Measurements from ENCODE around the gene CACNA2D3. TPM values are rescaled to one million over a fixed set of nuclear protein-coding genes. Genes with fewer than 3 reads are reported as not detected.

Gene CACNA2D3
- total RNA-seq, 1 experiment from 2014 or later: not detected

DNA sequence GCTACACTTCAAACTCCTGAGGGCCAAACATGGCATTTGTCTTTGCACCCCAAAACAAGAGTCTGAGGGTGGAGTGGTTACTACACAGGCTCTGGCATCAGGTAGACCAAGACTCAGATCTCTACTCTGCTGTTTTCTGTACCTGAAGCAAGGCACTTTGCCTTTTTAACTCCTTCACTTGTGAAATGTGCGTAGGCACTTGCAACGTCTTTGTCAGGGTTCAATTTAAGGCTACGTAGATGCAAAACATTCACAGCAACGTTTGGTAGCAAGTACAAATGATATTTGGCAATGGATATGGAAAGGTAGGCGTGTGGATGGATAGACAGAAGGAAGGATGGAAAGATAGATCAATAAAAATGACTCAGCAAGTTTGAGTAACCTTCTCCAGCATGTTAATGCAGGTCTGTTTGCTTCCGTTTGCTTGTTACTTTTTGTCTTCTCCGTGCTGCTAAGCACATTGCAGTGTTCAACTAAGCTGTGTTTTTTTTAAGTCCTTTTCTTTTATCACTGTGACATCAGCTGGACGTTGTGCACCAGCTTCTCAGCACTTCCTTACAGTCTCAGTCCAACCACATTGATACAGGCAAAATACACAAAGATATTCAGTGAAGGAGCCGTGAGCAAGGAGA lies 704.8 kb downstream of the CACNA2D3 start:
- no peak for DNase-seq
- TF ChIP-seq, protein P1, sequence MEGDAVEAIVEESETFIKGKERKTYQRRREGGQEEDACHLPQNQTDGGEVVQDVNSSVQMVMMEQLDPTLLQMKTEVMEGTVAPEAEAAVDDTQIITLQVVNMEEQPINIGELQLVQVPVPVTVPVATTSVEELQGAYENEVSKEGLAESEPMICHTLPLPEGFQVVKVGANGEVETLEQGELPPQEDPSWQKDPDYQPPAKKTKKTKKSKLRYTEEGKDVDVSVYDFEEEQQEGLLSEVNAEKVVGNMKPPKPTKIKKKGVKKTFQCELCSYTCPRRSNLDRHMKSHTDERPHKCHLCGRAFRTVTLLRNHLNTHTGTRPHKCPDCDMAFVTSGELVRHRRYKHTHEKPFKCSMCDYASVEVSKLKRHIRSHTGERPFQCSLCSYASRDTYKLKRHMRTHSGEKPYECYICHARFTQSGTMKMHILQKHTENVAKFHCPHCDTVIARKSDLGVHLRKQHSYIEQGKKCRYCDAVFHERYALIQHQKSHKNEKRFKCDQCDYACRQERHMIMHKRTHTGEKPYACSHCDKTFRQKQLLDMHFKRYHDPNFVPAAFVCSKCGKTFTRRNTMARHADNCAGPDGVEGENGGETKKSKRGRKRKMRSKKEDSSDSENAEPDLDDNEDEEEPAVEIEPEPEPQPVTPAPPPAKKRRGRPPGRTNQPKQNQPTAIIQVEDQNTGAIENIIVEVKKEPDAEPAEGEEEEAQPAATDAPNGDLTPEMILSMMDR (IDR thresholded peaks at IDR 0.05; ENCODE audit: insufficient read depth in 1 of 2, low read depth in 1 of 2, low read length in 1 of 2, severe bottlenecking in 1 of 2, unreplicated experiment in 1 of 2): no peak
- Mint-ChIP-seq H3K27me3 (ENCODE audit: insufficient read depth, unreplicated experiment) (no peaks in the 10 kb centered on the region), H3K4me3 (ENCODE audit: unreplicated experiment) (no peak overlapping the region), H3K9me3 (ENCODE audit: unreplicated experiment) (peaks cover 7% of the 10 kb centered on the region), H3K4me1 (ENCODE audit: low read depth, unreplicated experiment) (no peaks in the 10 kb centered on the region), H3K36me3 (ENCODE audit: insufficient read depth, unreplicated experiment) (no peaks in the 10 kb centered on the region), H3K27ac (ENCODE audit: unreplicated experiment) (no peak overlapping the region)
- peaks cover 7% of the 10 kb centered on the region; the same call in 1 of the 2 replicates for H3K9me3 ChIP-seq
- no peaks in the 10 kb centered on the region for H3K4me1 ChIP-seq
- no peak overlapping the region for H3K4me3 ChIP-seq (ENCODE audit: low read depth, low read length)
- CTCF ChIA-PET: no interaction called here
- intact Hi-C loops (cut with micrococcal nuclease; ENCODE audit: unreplicated experiment): no loop called here
- no peaks in the 10 kb centered on the region for H3K36me3 ChIP-seq (ENCODE audit: control insufficient read depth, insufficient read depth, low read length)
- POLR2A ChIA-PET: no interaction called here
- no TSS peak for BruUV-seq (replicated peaks)
- no peaks in the 10 kb centered on the region for H3K27me3 ChIP-seq (replicated peaks; ENCODE audit: control insufficient read depth, insufficient read depth, low read length)

DNA sequence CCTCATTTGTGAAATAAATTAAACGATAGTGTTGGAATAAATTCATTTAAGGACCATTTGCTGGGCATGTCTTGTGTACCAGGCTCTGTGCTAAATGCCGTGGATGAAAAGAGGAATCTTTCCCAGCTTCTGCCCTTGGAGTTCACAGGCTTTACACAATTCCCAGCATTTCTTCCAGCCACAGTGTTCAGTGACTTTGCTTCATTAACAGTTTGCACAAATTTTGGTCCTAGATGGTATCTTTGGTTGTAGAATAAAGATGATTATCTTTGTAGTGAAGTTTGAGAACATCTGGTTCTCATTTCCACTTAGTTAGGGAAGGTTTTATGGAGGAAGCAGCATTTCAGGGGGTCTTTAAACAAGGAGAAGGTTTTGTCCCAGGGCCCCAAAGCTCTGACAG lies 705.4 kb downstream of the CACNA2D3 start:
- H3K27ac Mint-ChIP-seq (ENCODE audit: unreplicated experiment): no peak overlapping the region
- POLR2A ChIA-PET: no interaction called here
- TF ChIP-seq, protein P1 (IDR thresholded peaks at IDR 0.05; ENCODE audit: insufficient read depth in 1 of 2, low read depth in 1 of 2, low read length in 1 of 2, severe bottlenecking in 1 of 2, unreplicated experiment in 1 of 2): no peak
- H3K4me3 Mint-ChIP-seq (ENCODE audit: unreplicated experiment): no peak overlapping the region
- Histone ChIP-seq H3K4me3 (ENCODE audit: low read depth, low read length) (no peak overlapping the region), H3K4me1 (no peaks in the 10 kb centered on the region), H3K27me3 (replicated peaks; ENCODE audit: control insufficient read depth, insufficient read depth, low read length) (no peaks in the 10 kb centered on the region), H3K9me3 (peaks cover 7% of the 10 kb centered on the region; the same call in 1 of the 2 replicates), H3K36me3 (ENCODE audit: control insufficient read depth, insufficient read depth, low read length) (no peaks in the 10 kb centered on the region)
- BruUV-seq (replicated peaks): no TSS peak
- intact Hi-C loops (cut with micrococcal nuclease; ENCODE audit: unreplicated experiment): no loop called here
- no peaks in the 10 kb centered on the region for H3K4me1 Mint-ChIP-seq (ENCODE audit: low read depth, unreplicated experiment)
- H3K36me3 Mint-ChIP-seq (ENCODE audit: insufficient read depth, unreplicated experiment): no peaks in the 10 kb centered on the region
- H3K9me3 Mint-ChIP-seq (ENCODE audit: unreplicated experiment): peaks cover 9% of the 10 kb centered on the region
- CTCF ChIA-PET: no interaction called here
- H3K27me3 Mint-ChIP-seq (ENCODE audit: insufficient read depth, unreplicated experiment): no peaks in the 10 kb centered on the region
- no peak for DNase-seq

DNA sequence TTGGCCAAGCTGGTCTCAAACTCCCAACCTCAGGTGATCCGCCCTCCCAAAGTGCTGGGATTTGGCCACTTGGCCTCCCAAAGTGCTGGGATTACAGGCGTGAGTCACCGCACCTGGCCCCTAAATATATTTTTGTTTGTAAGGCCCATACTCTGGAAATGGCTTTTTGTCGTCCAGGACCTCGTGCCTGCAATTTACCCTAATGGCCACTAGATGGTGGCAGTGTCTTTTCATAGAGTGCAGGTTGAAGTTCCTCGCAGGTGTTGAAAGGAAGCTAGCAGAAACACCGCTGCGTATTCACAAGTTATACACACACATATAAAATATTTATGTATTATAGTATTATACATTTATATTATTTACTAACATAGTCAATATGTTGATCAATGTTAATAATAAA lies 708.3 kb downstream of the CACNA2D3 start:
- ChIA-PET CTCF (interaction anchor here (0.6 kb wide), 1 partner anchor 677 kb away, joined by 4 read pairs; no protein-coding TSS in a partner anchor), POLR2A (no interaction called here)
- peak in 1 of 2 experiments; percentile 29 for DNase-seq

More for the DNA sequence above, 708.3 kb downstream of the CACNA2D3 start:
- TF ChIP-seq, protein P1 (IDR thresholded peaks at IDR 0.05; ENCODE audit: insufficient read depth in 1 of 2, low read depth in 1 of 2, low read length in 1 of 2, severe bottlenecking in 1 of 2, unreplicated experiment in 1 of 2): peak; percentile 61 to 63
- Histone ChIP-seq H3K9me3 (peaks cover 7% of the 10 kb centered on the region; the same call in 1 of the 2 replicates), H3K27me3 (replicated peaks; ENCODE audit: control insufficient read depth, insufficient read depth, low read length) (no peaks in the 10 kb centered on the region), H3K4me1 (no peaks in the 10 kb centered on the region), H3K36me3 (ENCODE audit: control insufficient read depth, insufficient read depth, low read length) (no peaks in the 10 kb centered on the region), H3K4me3 (ENCODE audit: low read depth, low read length) (no peak overlapping the region)
- intact Hi-C loops (cut with micrococcal nuclease; ENCODE audit: unreplicated experiment): no loop called here
- Mint-ChIP-seq H3K4me1 (ENCODE audit: low read depth, unreplicated experiment) (no peaks in the 10 kb centered on the region), H3K36me3 (ENCODE audit: insufficient read depth, unreplicated experiment) (no peaks in the 10 kb centered on the region), H3K27me3 (ENCODE audit: insufficient read depth, unreplicated experiment) (no peaks in the 10 kb centered on the region), H3K27ac (ENCODE audit: unreplicated experiment) (no peak overlapping the region), H3K9me3 (ENCODE audit: unreplicated experiment) (peaks cover 9% of the 10 kb centered on the region), H3K4me3 (ENCODE audit: unreplicated experiment) (no peak overlapping the region)
- BruUV-seq (replicated peaks): no TSS peak

Data from Caco-2 (cell line).